Fibroblast of pulmonary artery (primary cell): ENCODE measurements around the gene TFIP11.

Experiments
- DNase-seq: peaks from one replicate; pipeline ENCODE4 v3.0.0-alpha.2; 2010; ENCODE audit warnings: low read depth
- H3K4me3 ChIP-seq: replicated peaks from 2 replicates; pipeline ENCODE4 v1.5.1; 2011; ENCODE audit warnings: low read depth, mild to moderate bottlenecking, control low read depth, low read length, moderate library complexity
- TF ChIP-seq, protein P1 (sequence below): IDR thresholded peaks from 2 replicates; pipeline ENCODE4 v1.5.1; 2011; ENCODE audit warnings: mild to moderate bottlenecking, control low read depth, low read length, inconsistent platforms; ENCODE audit errors: missing control alignments

The TFIP11 gene

DNA sequence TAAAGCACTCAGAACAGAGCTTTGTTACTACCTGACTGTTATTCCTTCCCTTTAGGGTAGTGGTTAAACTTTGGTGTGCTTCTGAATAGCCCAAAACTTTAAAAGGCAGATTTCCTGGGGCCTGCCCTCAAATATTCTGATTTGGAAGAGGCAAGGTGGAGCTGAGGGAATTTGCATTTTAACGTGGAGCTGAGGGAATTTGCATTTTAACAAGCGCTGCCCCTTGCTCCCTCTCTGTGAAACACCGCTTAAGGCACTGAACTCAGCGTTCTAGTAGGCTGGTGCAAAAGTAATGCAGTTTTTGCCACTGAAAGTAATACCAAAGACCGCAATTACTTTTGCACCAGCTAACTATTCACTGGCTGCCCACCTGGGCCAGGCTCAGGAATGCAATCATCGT, 42.7 kb upstream of the TFIP11 start:
- TF ChIP-seq, protein P1, sequence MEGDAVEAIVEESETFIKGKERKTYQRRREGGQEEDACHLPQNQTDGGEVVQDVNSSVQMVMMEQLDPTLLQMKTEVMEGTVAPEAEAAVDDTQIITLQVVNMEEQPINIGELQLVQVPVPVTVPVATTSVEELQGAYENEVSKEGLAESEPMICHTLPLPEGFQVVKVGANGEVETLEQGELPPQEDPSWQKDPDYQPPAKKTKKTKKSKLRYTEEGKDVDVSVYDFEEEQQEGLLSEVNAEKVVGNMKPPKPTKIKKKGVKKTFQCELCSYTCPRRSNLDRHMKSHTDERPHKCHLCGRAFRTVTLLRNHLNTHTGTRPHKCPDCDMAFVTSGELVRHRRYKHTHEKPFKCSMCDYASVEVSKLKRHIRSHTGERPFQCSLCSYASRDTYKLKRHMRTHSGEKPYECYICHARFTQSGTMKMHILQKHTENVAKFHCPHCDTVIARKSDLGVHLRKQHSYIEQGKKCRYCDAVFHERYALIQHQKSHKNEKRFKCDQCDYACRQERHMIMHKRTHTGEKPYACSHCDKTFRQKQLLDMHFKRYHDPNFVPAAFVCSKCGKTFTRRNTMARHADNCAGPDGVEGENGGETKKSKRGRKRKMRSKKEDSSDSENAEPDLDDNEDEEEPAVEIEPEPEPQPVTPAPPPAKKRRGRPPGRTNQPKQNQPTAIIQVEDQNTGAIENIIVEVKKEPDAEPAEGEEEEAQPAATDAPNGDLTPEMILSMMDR: no peak

DNA sequence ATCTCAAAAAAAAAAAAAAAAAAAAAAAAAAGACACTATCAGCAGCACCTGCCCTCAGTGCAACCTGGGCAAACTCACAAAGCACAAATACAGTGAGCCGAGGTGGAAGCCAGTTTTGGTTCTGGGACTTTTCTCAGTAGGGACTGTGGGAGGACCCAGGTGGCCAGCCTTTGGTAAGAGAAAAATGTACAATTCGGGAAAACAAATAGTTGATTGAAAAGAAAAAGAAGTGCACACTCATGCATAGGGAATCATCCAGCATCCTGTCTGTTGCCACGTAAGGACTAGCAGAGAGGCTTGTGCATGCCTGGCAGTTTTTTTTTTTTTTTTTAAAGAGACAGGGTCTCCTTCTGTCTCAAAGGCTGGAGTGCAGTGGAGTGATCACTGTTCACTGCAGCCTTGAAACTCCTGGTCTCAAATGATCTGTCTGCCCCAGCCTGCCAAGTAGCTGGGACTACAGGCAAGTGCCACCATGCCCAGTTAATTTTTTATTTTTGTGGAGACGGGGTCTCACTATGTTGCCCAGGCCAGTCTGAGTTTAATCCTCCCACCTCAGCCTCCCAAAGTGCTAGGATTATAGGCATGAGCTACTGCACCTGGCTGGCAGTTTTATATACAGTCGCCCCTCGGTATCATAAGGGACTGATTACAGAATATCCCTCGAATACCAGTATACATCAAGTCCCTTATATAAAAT, 40.9 kb upstream of the TFIP11 start:
- peak overlapping the region; percentile 22 for H3K4me3 ChIP-seq
- TF ChIP-seq, protein P1: no peak
- peak; percentile 83 for DNase-seq

More for the DNA sequence above, 42.7 kb upstream of the TFIP11 start:
- no peak overlapping the region for H3K4me3 ChIP-seq
- DNase-seq: no peak

DNA sequence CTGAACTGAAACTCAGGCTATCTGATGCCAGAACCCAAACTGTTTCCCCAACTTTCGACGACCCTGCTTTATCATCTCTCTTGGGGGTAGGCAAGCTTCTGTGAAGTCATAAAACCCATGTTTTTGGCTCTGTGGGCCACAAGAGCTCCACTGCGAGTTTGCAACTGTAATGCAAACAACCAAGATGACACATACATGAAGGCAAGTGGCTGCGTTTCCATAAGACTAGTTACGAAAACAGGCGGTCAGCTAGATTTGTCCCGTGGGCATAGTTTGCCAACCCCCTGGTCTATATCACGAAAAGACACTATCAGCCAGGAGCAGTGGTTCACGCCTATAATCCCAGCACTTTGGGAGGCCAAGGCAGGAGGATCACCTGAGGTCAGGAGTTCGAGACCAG, 40.2 kb upstream of the TFIP11 start:
- H3K4me3 ChIP-seq: no peak overlapping the region
- TF ChIP-seq, protein P1: no peak
- peak; percentile 13 for DNase-seq

DNA sequence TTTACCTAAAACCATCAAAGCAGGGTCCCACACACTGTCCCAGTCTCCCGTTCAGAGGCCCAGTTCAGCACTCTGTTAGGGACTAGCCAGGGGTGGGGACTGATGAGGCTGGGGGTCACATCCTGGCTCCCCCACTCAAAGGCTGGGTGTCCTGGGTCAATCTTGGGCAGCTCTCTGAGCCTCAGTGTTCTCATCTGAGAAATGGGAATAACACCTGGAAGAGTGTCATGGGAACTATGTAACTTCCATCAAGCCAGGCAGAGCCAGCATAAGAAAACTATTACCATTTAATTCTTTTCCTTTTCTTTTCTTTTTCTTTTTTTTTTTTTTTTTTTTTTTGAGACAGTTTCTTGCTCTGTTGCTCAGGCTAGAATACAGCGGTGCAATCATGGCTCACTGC, 39.3 kb upstream of the TFIP11 start:
- TF ChIP-seq, protein P1: no peak
- H3K4me3 ChIP-seq: no peak overlapping the region
- no peak for DNase-seq

DNA sequence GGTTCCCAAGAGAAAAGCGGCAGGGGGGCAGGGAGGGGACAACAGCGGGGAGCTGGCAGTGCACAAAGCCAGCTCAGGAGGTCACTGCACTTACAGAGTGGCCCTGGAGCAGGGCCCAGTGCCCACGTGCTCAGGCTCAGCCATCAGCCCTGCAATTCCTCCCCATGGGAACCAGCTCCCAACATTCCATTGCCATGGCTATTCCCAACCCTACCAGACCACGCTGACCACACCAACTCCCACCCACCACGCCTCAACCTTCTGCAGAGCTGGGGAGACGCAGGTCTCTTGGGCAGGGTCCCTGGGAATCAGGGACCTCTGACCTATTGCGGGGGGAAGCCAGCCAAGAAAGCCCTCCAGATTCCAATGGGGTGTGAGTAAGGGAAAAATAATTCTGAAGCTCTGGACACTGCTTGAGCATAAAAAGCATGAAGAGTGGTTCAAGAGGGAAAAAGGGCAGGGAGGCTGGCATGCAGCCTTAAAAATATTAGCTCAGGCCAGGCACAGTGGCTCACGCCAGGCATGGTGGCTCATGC, 38.3 kb upstream of the TFIP11 start:
- TF ChIP-seq, protein P1: no peak
- H3K4me3 ChIP-seq: no peak overlapping the region
- peak; percentile 75 for DNase-seq

DNA sequence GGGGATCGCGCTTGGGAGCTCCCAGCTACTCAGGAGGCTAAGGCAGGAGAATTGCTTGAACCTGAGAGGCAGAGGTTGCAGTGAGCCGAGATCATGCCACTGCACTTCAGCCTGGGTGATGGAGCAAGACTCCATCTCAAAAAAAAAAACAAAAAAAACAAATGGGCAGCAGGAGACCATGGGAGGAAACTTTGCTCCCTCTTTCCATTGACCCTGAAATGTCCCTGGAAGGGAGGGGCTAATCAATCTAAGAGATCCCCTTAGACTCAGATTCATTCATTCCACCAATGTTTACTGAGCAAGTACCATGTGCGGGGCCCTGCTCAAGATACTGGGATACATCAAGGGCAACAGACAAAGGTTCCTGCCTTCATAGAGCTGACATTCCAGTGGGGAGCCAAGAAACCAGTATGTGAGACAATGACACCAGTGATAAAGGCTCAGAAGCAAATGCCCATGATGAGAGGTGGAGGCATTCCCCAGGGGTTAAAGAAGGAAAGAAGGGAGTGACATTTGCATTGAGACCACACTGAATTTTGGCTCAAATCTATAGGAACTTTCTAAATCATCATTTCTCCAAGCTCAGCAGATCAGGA, 37.7 kb upstream of the TFIP11 start:
- TF ChIP-seq, protein P1: no peak
- no peak for DNase-seq
- H3K4me3 ChIP-seq: no peak overlapping the region
